SJSA1 (cell line): ENCODE results near the gene TRPM1. TPM values are rescaled to one million over a fixed set of nuclear protein-coding genes. Genes with fewer than 3 reads are reported as not detected.
A peak's percentile ranks its signal among the peaks of the same experiment; 100 is the strongest.
"Not testable (repeated sequence)": the region's sequence is repeated elsewhere in the genome, so short reads cannot be mapped to it uniquely, and the experiment has no call there.

ENCODE experiments used
- DNase-seq, 2 experiments: peaks; one replicate each; pipeline ENCODE4 v3.0.0-alpha.2; 2015 to 2020; ENCODE audit warnings: low spot score in 2 of 2, low read depth in 1 of 2
- H3K27ac ChIP-seq: fragments of 250-450 bp; sonication (Bioruptor Pico); 2 replicates; pipeline ENCODE4 v1.5.1; 2020; ENCODE audit warnings: mild to moderate bottlenecking, moderate library complexity
- H3K27me3 ChIP-seq: fragments of 250-450 bp; sonication (Bioruptor Pico); replicated peaks from 2 replicates; pipeline ENCODE4 v1.5.1; 2020; ENCODE audit warnings: mild to moderate bottlenecking, moderate library complexity
- H3K36me3 ChIP-seq: fragments of 250-450 bp; sonication (Bioruptor Pico); 2 replicates; pipeline ENCODE4 v1.5.1; 2020; ENCODE audit warnings: mild to moderate bottlenecking
- H3K4me1 ChIP-seq: fragments of 250-450 bp; sonication (Bioruptor Pico); replicated peaks from 2 replicates; pipeline ENCODE4 v1.6.1; 2021; ENCODE audit warnings: mild to moderate bottlenecking
- H3K4me3 ChIP-seq: fragments of 250-450 bp; sonication (Bioruptor Pico); 2 replicates; pipeline ENCODE4 v1.5.1; 2020; ENCODE audit warnings: mild to moderate bottlenecking
- H3K9me3 ChIP-seq: fragments of 250-450 bp; sonication (Bioruptor Pico); replicated peaks from 2 replicates; pipeline ENCODE4 v1.5.1; 2020; ENCODE audit warnings: mild to moderate bottlenecking
- total RNA-seq: library from RNA; depleted of rRNA; stranded (reverse); fragments of >200 nt; shearing (Covaris generic); gene quantifications from 2 replicates; pipeline ENCODE4 v1.2.3, GENCODE V29; 2014

The TRPM1 gene
- total RNA-seq, 1 experiment from 2014 or later = 0.08 TPM

GRCh38 chr15:31102374-31103342, 1.1 kb upstream of the TRPM1 start:
- Histone ChIP-seq H3K27ac (no peak overlapping the region), H3K9me3 (no peaks in the 10 kb centered on the region), H3K27me3 (no peaks in the 10 kb centered on the region), H3K4me1 (peaks cover 20% of the 10 kb centered on the region), H3K4me3 (no peak overlapping the region), H3K36me3 (no peaks in the 10 kb centered on the region)
- no peak for DNase-seq

GRCh38 chr15:31102039-31102321, 455 bp upstream of the TRPM1 start:
- Histone ChIP-seq H3K9me3 (no peaks in the 10 kb centered on the region), H3K27me3 (no peaks in the 10 kb centered on the region), H3K27ac (no peak overlapping the region), H3K4me3 (no peak overlapping the region), H3K36me3 (no peaks in the 10 kb centered on the region), H3K4me1 (peaks cover 20% of the 10 kb centered on the region)
- DNase-seq = no peak

- DNase-seq = no peak
- H3K36me3 ChIP-seq = no peaks in the 10 kb centered on the region
- H3K4me3 ChIP-seq = no peak overlapping the region
- peaks cover 14% of the 10 kb centered on the region for H3K4me1 ChIP-seq
- no peaks in the 10 kb centered on the region for H3K27me3 ChIP-seq
- no peaks in the 10 kb centered on the region for H3K9me3 ChIP-seq
- H3K27ac ChIP-seq = no peak overlapping the region
Measured at GRCh38 chr15:31100738-31101137, 787 bp downstream of the TRPM1 start.

DNA sequence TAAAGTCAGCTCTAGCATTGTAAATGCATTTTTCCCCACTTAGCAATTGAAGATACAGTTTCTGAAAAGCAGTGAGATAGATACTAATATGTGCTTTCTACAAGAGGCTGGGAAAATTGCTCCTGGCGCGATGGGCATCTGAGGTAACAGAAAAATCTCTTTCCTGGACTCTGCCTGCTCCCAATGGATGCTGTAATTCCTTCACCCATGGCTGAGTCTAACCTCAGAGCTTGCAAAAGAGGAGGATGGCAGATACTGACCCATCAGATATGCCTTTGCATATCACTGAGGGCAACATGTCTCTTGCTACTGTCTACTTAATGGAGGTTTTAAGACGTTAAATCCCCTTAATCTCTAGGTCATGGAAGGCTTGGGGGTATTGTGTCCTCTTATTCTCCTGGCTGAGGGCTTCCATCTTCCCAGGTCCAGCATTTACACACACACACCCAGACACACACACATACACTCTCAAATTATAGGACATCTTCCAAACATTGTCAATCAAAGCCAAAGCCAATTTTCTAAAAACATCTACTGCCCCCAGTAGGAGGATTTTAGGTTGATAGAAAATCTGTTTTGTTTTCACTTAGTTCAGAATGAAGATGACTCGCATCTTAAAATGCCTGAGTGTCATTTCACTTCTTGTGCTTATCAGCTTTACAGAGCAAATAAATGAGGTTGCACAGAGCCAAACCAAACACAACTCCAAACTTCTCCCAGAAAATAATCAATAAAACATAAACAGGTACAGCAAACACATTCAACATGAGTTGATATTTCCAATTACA, 2.4 kb downstream of the TRPM1 start:
- Histone ChIP-seq H3K27ac (no peak overlapping the region), H3K4me1 (peaks cover 1% of the 10 kb centered on the region; the same call in 1 of the 2 replicates), H3K4me3 (no peak overlapping the region), H3K36me3 (no peaks in the 10 kb centered on the region), H3K9me3 (no peaks in the 10 kb centered on the region), H3K27me3 (no peaks in the 10 kb centered on the region)
- no peak for DNase-seq

DNA sequence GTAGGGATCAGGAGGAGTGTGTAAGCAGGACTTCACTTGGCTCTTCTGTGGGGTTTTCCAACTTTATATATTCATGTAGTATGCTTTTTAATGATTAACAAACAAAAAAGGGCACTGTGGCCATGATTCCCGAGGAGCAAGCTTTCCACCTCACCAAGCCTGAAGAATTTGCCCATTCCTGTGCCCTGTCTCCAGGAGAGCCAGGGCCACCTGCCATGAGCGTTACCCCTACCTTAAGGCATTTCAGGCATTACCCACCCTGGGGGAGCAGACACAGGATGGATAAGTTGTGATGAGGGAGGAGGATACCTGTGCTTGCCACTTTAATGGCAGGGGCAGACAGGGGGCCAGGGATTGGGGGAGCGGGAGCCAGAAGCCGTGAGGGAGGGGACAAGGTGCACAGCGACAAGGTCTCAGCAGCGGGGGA, 3.0 kb downstream of the TRPM1 start:
- no peak overlapping the region for H3K4me3 ChIP-seq
- no peaks in the 10 kb centered on the region for H3K27me3 ChIP-seq
- no peaks in the 10 kb centered on the region for H3K36me3 ChIP-seq
- DNase-seq = no peak
- H3K9me3 ChIP-seq = no peaks in the 10 kb centered on the region
- H3K27ac ChIP-seq = no peak overlapping the region
- H3K4me1 ChIP-seq = no peaks in the 10 kb centered on the region

DNA sequence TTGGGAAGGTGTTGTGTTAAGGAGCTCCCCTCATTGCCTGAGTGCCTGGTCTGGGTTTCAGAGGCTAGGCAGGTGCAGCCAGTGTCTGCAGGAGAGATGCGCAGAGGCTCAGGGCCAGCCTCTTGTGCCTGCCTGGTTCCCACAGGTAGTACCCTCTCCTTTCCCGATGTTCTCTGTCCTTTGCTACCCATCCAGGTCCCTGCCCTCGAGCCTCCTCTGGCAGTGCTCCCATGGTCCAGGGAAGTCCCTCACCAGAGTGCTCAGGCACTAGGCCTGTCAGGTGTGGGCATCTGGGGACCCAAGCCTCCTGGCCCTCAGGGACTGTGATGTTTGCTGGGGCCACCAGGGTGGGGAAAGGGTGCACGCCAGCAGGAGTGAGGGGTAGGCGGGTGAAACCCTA, 5.0 kb downstream of the TRPM1 start:
- no peak for DNase-seq
- Histone ChIP-seq H3K4me1 (peaks cover 15% of the 10 kb centered on the region), H3K36me3 (no peaks in the 10 kb centered on the region), H3K27me3 (no peaks in the 10 kb centered on the region), H3K27ac (no peak overlapping the region), H3K9me3 (no peaks in the 10 kb centered on the region), H3K4me3 (no peak overlapping the region)

- peak; percentile 78 to 80 for DNase-seq
- Histone ChIP-seq H3K27ac (no peak overlapping the region), H3K27me3 (no peaks in the 10 kb centered on the region), H3K4me3 (no peak overlapping the region), H3K36me3 (no peaks in the 10 kb centered on the region), H3K9me3 (no peaks in the 10 kb centered on the region), H3K4me1 (peaks cover 21% of the 10 kb centered on the region)
Measured at GRCh38 chr15:31091481-31091880, 10.0 kb downstream of the TRPM1 start.

GRCh38 chr15:31090766-31091165, 10.8 kb downstream of the TRPM1 start:
- Histone ChIP-seq H3K27ac (no peak overlapping the region), H3K4me1 (peaks cover 21% of the 10 kb centered on the region), H3K27me3 (no peaks in the 10 kb centered on the region), H3K9me3 (no peaks in the 10 kb centered on the region), H3K4me3 (no peak overlapping the region), H3K36me3 (no peaks in the 10 kb centered on the region)
- DNase-seq = no peak

- Histone ChIP-seq H3K4me1 (peaks cover 21% of the 10 kb centered on the region), H3K36me3 (no peaks in the 10 kb centered on the region), H3K27ac (no peak overlapping the region), H3K27me3 (no peaks in the 10 kb centered on the region), H3K9me3 (no peaks in the 10 kb centered on the region), H3K4me3 (no peak overlapping the region)
- no peak for DNase-seq
Measured at GRCh38 chr15:31089368-31090047, 12.0 kb downstream of the TRPM1 start.

GRCh38 chr15:31088672-31089367, 12.7 kb downstream of the TRPM1 start:
- Histone ChIP-seq H3K4me1 (peaks cover 23% of the 10 kb centered on the region), H3K27ac (no peak overlapping the region), H3K4me3 (no peak overlapping the region), H3K27me3 (no peaks in the 10 kb centered on the region), H3K36me3 (no peaks in the 10 kb centered on the region), H3K9me3 (no peaks in the 10 kb centered on the region)
- no peak for DNase-seq

DNA sequence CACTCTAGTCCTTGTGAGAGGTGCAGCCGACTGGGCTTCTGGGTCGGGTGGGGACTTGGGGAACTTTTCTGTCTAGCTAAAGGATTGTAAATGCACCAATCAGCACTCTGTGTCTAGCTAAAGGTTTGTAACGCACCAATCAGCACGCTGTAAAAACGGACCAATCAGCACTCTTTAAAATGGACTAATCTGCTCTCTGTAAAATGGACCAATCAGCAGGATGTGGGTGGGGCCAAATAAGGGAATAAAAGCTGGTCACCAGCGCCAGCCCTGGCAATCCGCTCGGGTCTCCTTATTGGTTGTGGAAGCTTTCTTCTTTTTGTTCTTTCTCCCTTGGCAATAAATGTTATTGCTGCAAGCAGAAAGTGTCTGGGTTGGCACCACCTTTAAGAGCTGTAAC, 13.5 kb downstream of the TRPM1 start:
- not testable (repeated sequence) for H3K27ac ChIP-seq, H3K4me3 ChIP-seq, H3K9me3 ChIP-seq, DNase-seq, H3K36me3 ChIP-seq, H3K27me3 ChIP-seq
- H3K4me1 ChIP-seq = peaks cover 31% of the 10 kb centered on the region

GRCh38 chr15:31086344-31086743, 15.2 kb downstream of the TRPM1 start:
- Histone ChIP-seq H3K9me3 (no peaks in the 10 kb centered on the region), H3K36me3 (no peaks in the 10 kb centered on the region), H3K27ac (no peak overlapping the region), H3K4me1 (peaks cover 18% of the 10 kb centered on the region), H3K4me3 (no peak overlapping the region), H3K27me3 (no peaks in the 10 kb centered on the region)
- DNase-seq = no peak

- DNase-seq = no peak
- Histone ChIP-seq H3K9me3 (no peaks in the 10 kb centered on the region), H3K27ac (no peak overlapping the region), H3K4me3 (no peak overlapping the region), H3K36me3 (no peaks in the 10 kb centered on the region), H3K4me1 (peaks cover 14% of the 10 kb centered on the region), H3K27me3 (no peaks in the 10 kb centered on the region)
Measured at GRCh38 chr15:31085359-31085758, 16.2 kb downstream of the TRPM1 start.
